Memory B cell (primary cell): ENCODE results near the gene ZBTB2.
"Not testable (repeated sequence)": the region's sequence is repeated elsewhere in the genome, so short reads cannot be mapped to it uniquely, and the experiment has no call there.

Source experiments
- ATAC-seq: fragments of 150-1000 bp; cut with Tn5 transposase; 2 replicates; pipeline ENCODE4 v1.10.0; 2021; ENCODE audit warnings: low read depth, mild to moderate bottlenecking, moderate library complexity
- DNase-seq, 2 donors: peaks; one replicate each; pipeline ENCODE4 v3.0.0; 2022; ENCODE audit warnings: low spot score in 2 of 2
- H3K27ac Mint-ChIP-seq: one replicate; pipeline ENCODE4 v1.8.0; 2022; ENCODE audit warnings: mild to moderate bottlenecking, moderate library complexity, mixed read lengths
- H3K27me3 Mint-ChIP-seq: one replicate; pipeline ENCODE4 v1.8.0; 2022; ENCODE audit warnings: mixed read lengths
- H3K36me3 Mint-ChIP-seq: one replicate; pipeline ENCODE4 v1.8.0; 2022; ENCODE audit warnings: mild to moderate bottlenecking, mixed read lengths
- H3K4me1 Mint-ChIP-seq: one replicate; pipeline ENCODE4 v1.8.0; 2022; ENCODE audit warnings: mixed read lengths
- H3K4me3 Mint-ChIP-seq: one replicate; pipeline ENCODE4 v1.8.0; 2022; ENCODE audit warnings: mild to moderate bottlenecking, moderate library complexity, mixed read lengths
- H3K9me3 Mint-ChIP-seq: one replicate; pipeline ENCODE4 v1.8.0; 2022; ENCODE audit warnings: mixed read lengths

Gene ZBTB2

DNA sequence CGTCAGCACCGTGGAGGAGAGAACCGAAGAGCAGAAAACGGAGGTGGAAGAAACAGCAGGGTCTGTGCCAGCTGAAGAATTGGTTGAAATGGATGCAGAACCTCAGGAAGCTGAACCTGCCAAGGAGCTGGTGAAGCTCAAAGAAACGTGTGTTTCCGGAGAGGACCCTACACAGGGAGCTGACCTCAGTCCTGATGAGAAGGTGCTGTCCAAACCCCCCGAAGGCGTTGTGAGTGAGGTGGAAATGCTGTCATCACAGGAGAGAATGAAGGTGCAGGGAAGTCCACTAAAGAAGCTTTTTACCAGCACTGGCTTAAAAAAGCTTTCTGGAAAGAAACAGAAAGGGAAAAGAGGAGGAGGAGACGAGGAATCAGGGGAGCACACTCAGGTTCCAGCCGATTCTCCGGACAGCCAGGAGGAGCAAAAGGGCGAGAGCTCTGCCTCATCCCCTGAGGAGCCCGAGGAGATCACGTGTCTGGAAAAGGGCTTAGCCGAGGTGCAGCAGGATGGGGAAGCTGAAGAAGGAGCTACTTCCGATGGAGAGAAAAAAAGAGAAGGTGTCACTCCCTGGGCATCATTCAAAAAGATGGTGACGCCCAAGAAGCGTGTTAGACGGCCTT is 41.6 kb downstream of the ZBTB2 start:
- H3K27ac Mint-ChIP-seq: no peak overlapping the region
- H3K4me3 Mint-ChIP-seq: no peak overlapping the region
- DNase-seq (no peak), ATAC-seq (no peak)
- H3K4me1 Mint-ChIP-seq: no peaks in the 10 kb centered on the region
- H3K27me3 Mint-ChIP-seq: peaks cover 4% of the 10 kb centered on the region
- no peaks in the 10 kb centered on the region for H3K9me3 Mint-ChIP-seq
- peaks cover 12% of the 10 kb centered on the region for H3K36me3 Mint-ChIP-seq

DNA sequence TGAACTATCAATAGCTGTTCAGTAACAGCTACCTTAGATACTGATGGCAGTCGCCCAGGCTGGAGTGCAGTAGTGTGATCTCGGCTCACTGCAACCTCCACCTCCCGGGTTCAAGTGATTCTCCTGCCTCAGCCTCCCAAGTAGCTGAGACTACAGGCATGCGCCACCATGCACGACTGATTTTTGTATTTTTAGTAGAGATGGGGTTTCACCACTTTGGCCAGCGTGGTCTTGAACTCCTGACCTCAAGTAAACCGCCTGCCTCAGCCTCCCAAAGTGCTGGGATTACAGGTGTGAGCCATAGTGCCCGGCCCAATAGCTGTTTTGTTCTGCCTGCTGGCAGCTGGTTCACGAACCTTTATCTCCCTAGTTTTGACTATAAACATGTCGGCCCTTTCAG is 48.6 kb downstream of the ZBTB2 start:
- not testable (repeated sequence) for H3K9me3 Mint-ChIP-seq, H3K4me1 Mint-ChIP-seq, H3K27ac Mint-ChIP-seq, ATAC-seq, DNase-seq, H3K4me3 Mint-ChIP-seq, H3K36me3 Mint-ChIP-seq
- H3K27me3 Mint-ChIP-seq: peaks cover 10% of the 10 kb centered on the region

DNA sequence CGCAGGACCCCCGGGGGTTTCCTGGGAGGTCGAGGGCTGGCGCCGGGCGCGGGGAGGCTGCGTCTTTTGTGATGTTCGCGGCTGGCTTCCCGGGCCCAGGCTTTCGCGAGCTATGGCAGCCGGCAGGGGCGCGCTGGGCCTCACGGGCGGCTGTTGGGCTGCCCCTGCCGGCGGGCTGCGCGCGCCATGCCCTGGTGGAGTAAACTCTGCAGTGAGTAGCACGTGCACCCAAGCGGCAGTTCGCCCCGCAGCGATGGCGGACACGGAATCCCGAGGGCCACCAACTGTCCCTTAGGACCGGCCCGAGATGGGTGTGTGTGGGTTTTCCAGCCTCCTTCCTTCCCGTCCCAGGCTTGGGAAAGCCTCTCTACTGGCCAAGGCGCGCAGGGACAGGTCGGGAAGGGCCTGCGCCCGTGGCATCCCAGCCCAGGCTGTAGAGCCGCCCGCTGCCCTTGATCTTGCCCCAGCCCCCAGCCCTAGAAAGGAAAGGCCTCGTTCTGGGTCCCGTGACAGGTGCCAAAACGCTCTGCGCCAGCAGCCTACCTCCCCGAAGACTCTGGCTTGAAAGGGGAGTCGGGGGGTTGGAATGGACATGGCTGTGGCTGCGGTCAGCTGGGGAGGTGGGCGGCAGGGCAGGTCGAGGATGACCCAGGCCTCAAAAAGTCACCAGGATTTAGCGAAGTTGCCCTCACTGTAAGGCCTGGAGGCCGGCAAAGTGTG is 49.7 kb downstream of the ZBTB2 start:
- Mint-ChIP-seq H3K4me3 (no peak overlapping the region), H3K27ac (no peak overlapping the region), H3K4me1 (no peaks in the 10 kb centered on the region), H3K36me3 (no peaks in the 10 kb centered on the region), H3K27me3 (peaks cover 10% of the 10 kb centered on the region), H3K9me3 (no peaks in the 10 kb centered on the region)
- DNase-seq: no peak
- ATAC-seq: no peak

DNA sequence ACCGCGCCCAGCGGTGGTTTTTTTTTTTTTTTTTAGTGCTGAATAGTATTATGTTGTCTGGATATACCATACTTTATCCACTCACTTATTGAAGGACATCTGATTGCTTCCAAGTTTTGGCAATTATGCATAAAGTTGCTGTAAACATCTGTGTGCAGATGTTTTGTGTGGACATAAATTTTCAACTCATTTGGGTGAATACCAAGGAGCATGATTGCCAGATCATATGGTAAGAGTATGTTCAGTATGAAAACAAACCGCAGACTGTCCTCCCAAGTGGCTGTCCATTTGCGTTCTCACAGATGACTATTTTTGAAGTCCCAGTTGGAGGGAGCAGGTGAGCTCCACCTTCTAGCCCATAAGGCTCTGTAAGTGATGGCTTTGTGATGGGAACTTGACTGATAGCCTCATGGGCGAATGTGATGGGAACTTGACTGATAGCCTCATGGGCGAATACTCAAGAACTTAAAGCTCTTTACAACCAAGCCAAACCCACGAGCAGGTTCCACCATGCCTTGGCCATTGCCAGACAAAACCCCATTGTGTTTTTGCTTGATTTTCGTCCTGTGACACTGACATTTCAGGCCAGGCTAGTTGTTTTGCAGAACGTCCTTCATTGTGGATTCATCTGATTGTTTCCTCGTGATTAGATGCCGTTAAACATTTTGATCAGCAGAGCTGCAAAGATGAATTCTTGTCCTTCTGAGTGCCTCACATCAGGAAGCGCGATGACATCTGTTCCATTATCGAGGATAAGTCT is 51.0 kb downstream of the ZBTB2 start:
- DNase-seq (no peak), ATAC-seq (no peak)
- Mint-ChIP-seq H3K36me3 (no peaks in the 10 kb centered on the region), H3K4me1 (no peaks in the 10 kb centered on the region), H3K9me3 (no peaks in the 10 kb centered on the region), H3K27ac (no peak overlapping the region), H3K27me3 (peaks cover 6% of the 10 kb centered on the region), H3K4me3 (no peak overlapping the region)

DNA sequence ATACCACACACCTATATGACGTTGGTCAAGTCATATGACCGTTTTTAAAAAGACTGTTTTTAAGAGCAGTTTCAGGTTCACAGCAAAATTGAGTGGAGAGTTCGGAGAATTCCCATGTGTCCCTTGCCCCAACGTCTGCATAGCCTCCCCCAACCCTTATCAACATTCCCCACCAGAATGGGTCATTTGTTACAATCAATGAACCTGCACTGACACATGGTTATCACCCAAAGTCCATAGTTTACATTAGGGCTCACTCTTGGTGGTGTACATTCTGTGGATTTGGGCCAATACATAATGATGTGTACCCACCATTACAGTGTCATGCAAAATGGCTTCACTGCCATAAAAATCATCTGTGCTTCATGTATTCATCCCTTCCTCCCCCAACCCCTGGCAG is 52.0 kb downstream of the ZBTB2 start:
- H3K36me3 Mint-ChIP-seq: no peaks in the 10 kb centered on the region
- ATAC-seq (no peak), DNase-seq (no peak)
- no peak overlapping the region for H3K27ac Mint-ChIP-seq
- no peaks in the 10 kb centered on the region for H3K9me3 Mint-ChIP-seq
- peaks cover 6% of the 10 kb centered on the region for H3K27me3 Mint-ChIP-seq
- H3K4me3 Mint-ChIP-seq: no peak overlapping the region
- peaks cover 3% of the 10 kb centered on the region for H3K4me1 Mint-ChIP-seq

DNA sequence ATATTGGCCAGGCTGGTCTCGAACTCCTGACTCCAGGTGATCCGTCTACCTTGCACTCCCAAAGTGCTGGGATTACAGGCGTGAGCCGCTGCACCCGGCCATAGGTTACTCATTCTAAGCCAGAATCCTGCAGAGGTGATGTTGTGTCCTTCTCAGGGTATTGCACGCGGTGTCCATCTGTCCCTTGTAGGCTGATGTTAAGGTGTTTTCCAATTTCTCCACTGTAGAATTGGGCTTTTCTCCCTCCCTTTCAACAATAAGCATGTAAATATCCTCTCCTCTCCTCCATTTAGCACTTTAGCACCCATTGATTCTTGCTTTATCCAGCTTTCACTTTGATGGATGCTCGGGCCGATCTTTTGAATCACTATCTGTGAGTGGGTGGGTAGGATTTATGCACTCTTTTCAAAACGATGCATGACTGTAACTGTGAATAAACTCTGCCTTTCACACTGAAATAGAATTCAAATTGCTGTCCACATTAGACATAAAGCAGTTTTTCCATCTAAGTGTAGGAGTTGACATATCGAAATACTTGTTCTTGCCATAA is 52.6 kb downstream of the ZBTB2 start:
- Mint-ChIP-seq H3K27ac (no peak overlapping the region), H3K36me3 (no peaks in the 10 kb centered on the region), H3K4me1 (peaks cover 3% of the 10 kb centered on the region), H3K4me3 (no peak overlapping the region), H3K9me3 (no peaks in the 10 kb centered on the region), H3K27me3 (peaks cover 11% of the 10 kb centered on the region)
- ATAC-seq (no peak), DNase-seq (no peak)

DNA sequence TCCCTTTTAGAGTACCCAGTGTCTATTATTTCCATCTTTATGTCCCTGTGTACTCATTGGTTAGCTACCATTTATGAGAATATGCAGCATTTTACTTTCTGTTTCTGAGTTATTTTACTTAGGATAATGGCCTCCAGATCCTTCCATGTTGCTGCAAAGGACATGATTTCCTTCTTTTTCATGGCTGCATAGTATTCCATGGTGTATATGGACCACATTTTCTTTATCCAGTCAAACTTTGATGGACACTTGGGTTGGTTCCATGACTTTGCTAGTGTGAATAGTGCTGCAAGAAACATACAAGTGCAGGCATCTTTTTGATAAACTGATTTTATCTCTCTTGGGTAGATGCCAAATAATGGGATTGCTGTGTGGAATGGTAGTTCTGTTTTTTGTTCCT is 55.4 kb downstream of the ZBTB2 start:
- peaks cover 14% of the 10 kb centered on the region for H3K27me3 Mint-ChIP-seq
- no peaks in the 10 kb centered on the region for H3K36me3 Mint-ChIP-seq
- DNase-seq (no peak), ATAC-seq (no peak)
- H3K9me3 Mint-ChIP-seq: no peaks in the 10 kb centered on the region
- no peak overlapping the region for H3K4me3 Mint-ChIP-seq
- H3K27ac Mint-ChIP-seq: no peak overlapping the region
- peaks cover 3% of the 10 kb centered on the region for H3K4me1 Mint-ChIP-seq

DNA sequence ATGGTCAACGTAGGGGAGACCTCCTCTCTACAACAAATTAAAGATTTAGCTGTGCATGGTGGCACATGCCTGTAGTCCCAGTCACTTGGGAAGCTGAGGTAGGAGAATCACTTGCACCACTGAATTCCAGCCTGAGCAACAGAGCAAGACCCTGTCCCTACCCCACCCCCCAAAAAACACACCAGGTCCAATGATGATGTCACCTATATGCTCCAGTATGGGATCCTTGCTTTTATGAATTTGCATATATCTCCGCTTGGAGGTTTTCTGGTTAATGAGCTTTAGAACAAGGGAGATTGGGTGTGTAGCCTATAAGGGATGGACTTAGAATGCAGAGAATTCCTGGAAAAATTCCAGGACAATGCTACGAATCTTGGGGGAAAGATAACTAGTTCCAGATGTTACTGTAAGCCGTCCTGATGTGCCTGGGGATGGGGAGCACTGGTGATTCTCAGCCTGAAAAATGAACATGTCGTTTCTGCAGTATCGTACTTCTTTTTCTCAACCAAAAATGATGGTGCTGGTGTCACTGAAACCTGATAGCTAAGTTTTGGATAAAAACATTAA is 61.1 kb downstream of the ZBTB2 start:
- Mint-ChIP-seq H3K4me3 (no peak overlapping the region), H3K27me3 (peaks cover 16% of the 10 kb centered on the region), H3K27ac (no peak overlapping the region), H3K36me3 (no peaks in the 10 kb centered on the region), H3K9me3 (no peaks in the 10 kb centered on the region), H3K4me1 (peaks cover 11% of the 10 kb centered on the region)
- ATAC-seq (no peak), DNase-seq (no peak)

DNA sequence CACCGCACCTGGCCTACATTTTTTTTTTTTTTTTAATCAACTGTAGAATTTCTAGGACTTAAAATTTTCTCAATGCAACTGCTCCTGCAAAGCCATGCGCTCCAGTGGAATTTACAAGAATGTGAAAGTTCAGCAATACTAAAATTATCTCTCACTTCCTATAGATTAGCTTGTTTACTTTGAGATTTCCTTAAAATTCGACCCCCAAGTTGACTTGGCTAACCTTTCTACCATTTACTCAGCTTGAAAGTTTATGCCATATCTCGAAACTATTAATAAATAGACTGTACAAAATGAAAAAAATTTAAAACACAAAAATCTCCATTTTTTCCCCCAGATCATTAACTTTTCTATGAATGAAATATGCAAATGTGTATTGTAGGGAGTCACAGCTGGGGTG is 64.3 kb downstream of the ZBTB2 start:
- peaks cover 16% of the 10 kb centered on the region for H3K4me1 Mint-ChIP-seq
- H3K27me3 Mint-ChIP-seq: peaks cover 21% of the 10 kb centered on the region
- ATAC-seq: no peak
- no peaks in the 10 kb centered on the region for H3K9me3 Mint-ChIP-seq
- no peak overlapping the region for H3K27ac Mint-ChIP-seq
- H3K4me3 Mint-ChIP-seq: no peak overlapping the region
- H3K36me3 Mint-ChIP-seq: no peaks in the 10 kb centered on the region
- no peak for DNase-seq

DNA sequence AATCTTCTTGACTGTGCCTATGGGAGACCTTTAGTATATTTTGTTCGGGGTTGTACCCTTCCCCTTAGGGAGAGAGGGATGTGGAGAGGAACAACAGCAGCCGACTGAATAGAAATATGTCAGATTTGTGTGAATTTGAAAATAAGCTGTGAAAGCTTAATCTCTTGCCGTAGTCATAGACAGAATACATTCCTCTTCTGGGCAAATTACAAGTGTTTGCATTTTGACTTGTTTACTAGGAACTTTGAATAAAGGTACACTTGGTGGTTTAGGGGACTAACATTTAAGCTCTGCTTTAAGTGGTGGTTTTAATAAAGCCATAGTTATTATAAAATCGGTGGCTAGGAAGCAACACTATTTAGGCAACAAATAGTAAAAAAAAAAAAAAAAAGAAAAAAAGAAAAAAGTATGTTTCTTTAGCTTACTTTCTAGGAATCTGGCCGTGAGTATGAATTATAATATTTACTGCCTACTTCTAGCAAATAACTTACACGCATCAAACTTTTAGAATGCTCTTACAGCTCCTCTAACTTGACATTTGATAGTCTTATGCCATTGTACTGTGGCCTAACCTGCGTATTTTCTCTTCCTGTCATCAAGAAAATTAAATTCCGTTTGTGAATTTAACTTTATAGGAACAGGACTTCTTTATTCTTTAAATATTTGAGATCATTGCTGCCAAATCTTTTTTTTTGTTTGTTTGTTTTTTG is 65.1 kb downstream of the ZBTB2 start:
- Mint-ChIP-seq H3K36me3 (no peaks in the 10 kb centered on the region), H3K27ac (no peak overlapping the region), H3K9me3 (no peaks in the 10 kb centered on the region), H3K27me3 (peaks cover 22% of the 10 kb centered on the region), H3K4me1 (peaks cover 16% of the 10 kb centered on the region), H3K4me3 (peak overlapping the region; percentile 69)
- no peak for ATAC-seq
- no peak for DNase-seq

DNA sequence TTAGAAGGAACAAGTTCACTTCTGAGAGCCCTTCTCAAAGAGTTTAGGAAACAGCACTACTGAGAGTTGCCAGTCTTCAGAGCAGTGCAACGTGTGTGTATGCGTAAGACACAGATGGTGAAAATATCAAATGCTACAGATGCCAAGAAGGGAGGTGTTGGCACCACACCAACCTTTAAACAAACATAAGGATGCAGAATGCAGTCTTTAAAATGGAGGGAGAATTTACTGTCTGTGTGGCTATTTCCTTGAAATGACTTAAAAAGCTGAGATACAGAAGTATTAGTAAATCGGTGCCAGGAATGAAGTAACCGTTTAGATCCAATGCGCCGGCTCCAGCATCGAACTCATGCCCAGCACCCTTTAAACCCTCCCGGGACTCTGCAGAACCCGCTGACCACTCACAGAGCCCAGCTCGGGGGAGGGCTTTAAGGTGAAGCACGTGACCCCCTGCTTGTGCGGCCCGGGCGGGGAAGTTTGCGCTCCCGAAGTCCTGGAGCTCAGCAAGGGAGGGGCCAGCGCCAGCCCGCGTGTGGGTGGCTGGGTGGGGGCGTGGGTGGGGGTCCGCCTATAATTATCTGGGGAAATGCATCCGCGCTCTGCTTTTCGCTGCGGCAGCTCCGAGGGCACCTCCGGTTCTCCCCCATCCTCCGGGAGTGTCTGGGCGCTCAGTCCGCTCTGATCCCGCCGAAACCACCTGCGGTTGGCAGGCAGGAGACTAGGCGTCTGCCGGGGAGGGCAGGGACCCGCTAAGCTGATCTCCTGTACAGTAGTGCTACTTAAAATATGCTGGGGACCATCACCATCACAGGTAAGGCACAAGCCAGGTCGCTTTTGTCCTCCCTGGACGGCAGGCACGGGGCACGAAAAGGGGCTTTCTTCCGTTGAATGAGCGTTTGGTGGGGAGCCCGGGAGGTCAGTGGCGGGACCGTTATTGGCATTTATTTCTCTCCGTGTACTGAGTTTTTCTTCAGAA is 66.0 kb downstream of the ZBTB2 start:
- peaks cover 16% of the 10 kb centered on the region for H3K4me1 Mint-ChIP-seq
- no peak overlapping the region for H3K27ac Mint-ChIP-seq
- peak in 1 of 2 donors; percentile 29 for DNase-seq

DNA sequence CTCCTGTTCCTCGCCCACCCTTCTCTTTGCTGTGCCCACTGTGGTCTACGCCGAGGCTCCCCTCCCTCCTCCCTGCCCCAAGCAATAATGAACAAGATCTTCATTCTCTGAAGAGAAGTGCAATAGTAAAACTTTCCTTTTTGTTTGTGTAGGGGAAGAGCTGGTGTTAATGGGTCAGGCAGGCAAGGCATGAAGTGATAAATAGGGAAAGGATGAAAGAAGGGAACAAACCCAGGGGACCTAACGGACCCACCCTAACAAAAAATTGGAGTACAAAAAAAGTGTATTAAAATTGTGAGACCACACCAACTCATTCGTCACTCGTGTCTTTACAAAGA is 66.9 kb downstream of the ZBTB2 start:
- no peak overlapping the region for H3K27ac Mint-ChIP-seq
- ATAC-seq (peak; percentile 10), DNase-seq (no peak)
- peak overlapping the region; percentile 11 for H3K4me3 Mint-ChIP-seq
- H3K36me3 Mint-ChIP-seq: no peaks in the 10 kb centered on the region
- peaks cover 28% of the 10 kb centered on the region for H3K27me3 Mint-ChIP-seq
- peaks cover 16% of the 10 kb centered on the region for H3K4me1 Mint-ChIP-seq
- no peaks in the 10 kb centered on the region for H3K9me3 Mint-ChIP-seq

More for the DNA sequence above, 66.0 kb downstream of the ZBTB2 start:
- peaks cover 26% of the 10 kb centered on the region for H3K27me3 Mint-ChIP-seq
- peak; percentile 24 for ATAC-seq
- peak overlapping the region; percentile 69 for H3K4me3 Mint-ChIP-seq
- no peaks in the 10 kb centered on the region for H3K36me3 Mint-ChIP-seq
- H3K9me3 Mint-ChIP-seq: no peaks in the 10 kb centered on the region
